Kidney epithelial cell (primary cell): ENCODE results near the gene CCL23. TPM values are rescaled to one million over a fixed set of nuclear protein-coding genes. Genes with fewer than 3 reads are reported as not detected.

ENCODE experiments used
- DNase-seq: peaks from one replicate; pipeline ENCODE4 v3.0.0-alpha.2; 2010; ENCODE audit warnings: low read depth
- H3K27me3 ChIP-seq: 2 replicates; pipeline ENCODE4 v1.6.0; 2011; ENCODE audit warnings: low read length; ENCODE audit not compliant: control insufficient read depth, insufficient read depth
- H3K36me3 ChIP-seq: 2 replicates; pipeline ENCODE4 v1.5.1; 2011; ENCODE audit warnings: low read length; ENCODE audit not compliant: control insufficient read depth, insufficient read depth
- H3K4me3 ChIP-seq: 2 replicates; pipeline ENCODE4 v1.5.1; 2011; ENCODE audit warnings: low read depth, mild to moderate bottlenecking, control low read depth, low read length
- total RNA-seq: library from RNA; depleted of rRNA; stranded (reverse); fragments of >200 nt; gene quantifications from 2 replicates; pipeline ENCODE4 v1.2.3, GENCODE V29; 2015
- TF ChIP-seq, protein P1 (sequence below): IDR thresholded peaks from 2 replicates; pipeline ENCODE4 v1.5.1; 2011; ENCODE audit warnings: mild to moderate bottlenecking, moderate library complexity, low read length, control low read depth, inconsistent platforms; ENCODE audit not compliant: insufficient read depth, poor library complexity, severe bottlenecking

The CCL23 gene
- total RNA-seq, 1 donor from 2014 or later, result not detected

DNA sequence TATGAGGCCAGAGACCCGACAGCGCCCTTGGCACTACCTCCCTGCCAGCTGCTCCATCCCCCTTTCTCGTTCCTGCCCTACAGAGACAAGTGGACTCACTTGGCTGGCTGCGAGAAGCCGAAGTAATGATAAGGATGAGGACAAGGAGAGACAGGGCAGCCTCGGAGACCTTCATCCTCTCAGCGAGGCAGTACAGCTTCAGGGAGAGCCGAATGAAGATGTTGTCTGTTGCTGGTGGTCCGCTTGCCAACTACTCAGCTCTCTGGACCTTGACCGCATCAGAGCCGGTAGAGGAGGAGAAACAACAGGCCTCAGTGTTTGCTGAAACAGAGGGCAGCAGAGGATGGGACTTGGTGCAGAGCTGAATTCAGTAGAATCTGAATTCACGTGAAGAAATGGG is 36.5 kb downstream of the CCL23 start, which contains the start of gene CCL16:
TSS of gene CCL16 (minus strand) at position 252 of the 400 bp plus-strand sequence. CDS start at position 175, 77 bp downstream.
- no peaks in the 10 kb centered on the region for H3K27me3 ChIP-seq
- TF ChIP-seq, protein P1, sequence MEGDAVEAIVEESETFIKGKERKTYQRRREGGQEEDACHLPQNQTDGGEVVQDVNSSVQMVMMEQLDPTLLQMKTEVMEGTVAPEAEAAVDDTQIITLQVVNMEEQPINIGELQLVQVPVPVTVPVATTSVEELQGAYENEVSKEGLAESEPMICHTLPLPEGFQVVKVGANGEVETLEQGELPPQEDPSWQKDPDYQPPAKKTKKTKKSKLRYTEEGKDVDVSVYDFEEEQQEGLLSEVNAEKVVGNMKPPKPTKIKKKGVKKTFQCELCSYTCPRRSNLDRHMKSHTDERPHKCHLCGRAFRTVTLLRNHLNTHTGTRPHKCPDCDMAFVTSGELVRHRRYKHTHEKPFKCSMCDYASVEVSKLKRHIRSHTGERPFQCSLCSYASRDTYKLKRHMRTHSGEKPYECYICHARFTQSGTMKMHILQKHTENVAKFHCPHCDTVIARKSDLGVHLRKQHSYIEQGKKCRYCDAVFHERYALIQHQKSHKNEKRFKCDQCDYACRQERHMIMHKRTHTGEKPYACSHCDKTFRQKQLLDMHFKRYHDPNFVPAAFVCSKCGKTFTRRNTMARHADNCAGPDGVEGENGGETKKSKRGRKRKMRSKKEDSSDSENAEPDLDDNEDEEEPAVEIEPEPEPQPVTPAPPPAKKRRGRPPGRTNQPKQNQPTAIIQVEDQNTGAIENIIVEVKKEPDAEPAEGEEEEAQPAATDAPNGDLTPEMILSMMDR, result no peak
- H3K4me3 ChIP-seq, result no peak within 1 kb of the TSS
- H3K36me3 ChIP-seq, result no peaks in the 10 kb centered on the region
- no peak for DNase-seq

DNA sequence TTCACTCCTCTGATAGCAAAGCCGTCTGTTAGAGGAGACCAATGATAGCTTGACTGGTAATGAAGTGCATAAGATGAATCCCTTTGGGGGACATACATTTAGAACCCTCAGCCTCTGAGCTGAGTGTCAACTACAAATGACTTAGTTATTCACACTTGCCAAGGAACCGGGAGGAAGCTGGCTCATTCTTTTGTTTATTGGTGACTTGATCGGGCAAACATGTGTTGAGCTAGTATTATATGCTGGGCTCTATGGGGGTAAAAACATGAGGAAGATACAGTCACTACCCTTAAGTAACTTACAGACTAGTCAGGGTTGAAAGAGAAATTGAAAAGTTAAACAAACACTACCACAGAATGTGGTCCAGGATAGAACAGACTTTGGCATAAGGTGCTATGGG is 39.4 kb downstream of the CCL23 start:
- DNase-seq, result no peak
- H3K4me3 ChIP-seq, result no peak overlapping the region
- TF ChIP-seq, protein P1, result no peak
- no peaks in the 10 kb centered on the region for H3K36me3 ChIP-seq
- no peaks in the 10 kb centered on the region for H3K27me3 ChIP-seq

DNA sequence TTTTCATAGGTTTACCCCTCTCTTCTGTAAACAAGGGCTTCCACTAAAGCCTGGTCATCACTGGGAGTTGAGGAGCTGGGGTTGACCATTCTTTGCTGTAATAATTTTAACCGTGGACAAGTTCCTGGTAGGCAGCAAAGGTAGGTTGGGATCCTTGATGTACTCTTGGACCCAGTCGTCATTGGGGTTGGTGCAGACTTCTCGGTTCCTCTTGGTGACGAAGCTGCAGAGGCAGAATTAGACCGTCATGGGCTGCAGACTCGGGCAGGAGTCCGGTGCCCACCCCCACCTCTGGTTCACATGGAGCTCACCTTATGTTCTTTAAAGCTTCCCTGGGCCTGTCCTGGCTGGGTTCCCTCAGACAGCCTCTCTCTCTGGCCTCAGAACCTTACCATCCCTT is 40.3 kb downstream of the CCL23 start:
- Histone ChIP-seq H3K27me3 (no peaks in the 10 kb centered on the region), H3K4me3 (no peak overlapping the region), H3K36me3 (no peaks in the 10 kb centered on the region)
- no peak for DNase-seq
- TF ChIP-seq, protein P1, result no peak

DNA sequence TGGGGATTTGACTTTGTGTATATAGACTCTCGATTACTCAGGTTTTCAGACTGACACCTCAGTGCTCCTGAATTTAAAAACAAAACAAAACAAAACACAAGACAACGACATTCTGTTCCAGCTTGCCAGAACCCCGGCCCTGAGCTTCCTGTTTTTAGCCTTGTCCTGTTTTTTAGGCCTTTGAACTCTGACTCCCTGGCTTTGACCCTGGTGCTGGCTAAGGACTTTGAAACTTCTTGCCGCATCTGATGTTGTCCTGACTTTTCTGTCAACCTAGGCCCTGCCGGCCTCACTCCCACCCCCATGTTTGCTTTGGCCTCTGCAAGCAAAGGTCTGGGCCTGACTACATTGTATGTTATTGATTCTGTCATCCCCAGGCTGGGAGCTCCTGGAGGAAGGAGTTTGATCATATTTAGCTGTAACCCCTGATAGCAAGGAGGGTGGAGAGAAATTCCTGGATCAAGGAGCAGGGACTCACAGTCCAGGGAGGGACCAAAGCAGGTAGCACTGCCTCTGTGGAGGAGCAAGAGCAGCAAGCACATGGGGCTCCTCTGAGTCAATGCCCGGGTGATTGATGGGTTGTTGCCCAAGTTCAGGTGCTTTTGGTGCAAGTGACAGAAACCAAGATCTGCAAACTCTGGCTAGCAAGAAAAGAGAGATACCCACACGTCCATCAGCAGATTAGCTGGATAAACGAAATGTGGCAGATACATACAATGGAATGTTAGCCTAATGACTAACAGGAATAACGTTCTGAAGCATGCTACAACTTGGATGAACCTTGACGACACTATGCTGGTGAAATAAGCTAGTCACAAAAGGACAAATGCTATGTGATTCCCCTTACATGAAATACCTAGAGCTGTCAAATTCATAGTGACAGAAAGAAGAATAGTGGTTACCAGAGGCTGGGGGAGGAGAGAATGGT is 44.2 kb downstream of the CCL23 start:
- Histone ChIP-seq H3K27me3 (no peaks in the 10 kb centered on the region), H3K4me3 (no peak overlapping the region), H3K36me3 (no peaks in the 10 kb centered on the region)
- TF ChIP-seq, protein P1, result no peak
- no peak for DNase-seq

DNA sequence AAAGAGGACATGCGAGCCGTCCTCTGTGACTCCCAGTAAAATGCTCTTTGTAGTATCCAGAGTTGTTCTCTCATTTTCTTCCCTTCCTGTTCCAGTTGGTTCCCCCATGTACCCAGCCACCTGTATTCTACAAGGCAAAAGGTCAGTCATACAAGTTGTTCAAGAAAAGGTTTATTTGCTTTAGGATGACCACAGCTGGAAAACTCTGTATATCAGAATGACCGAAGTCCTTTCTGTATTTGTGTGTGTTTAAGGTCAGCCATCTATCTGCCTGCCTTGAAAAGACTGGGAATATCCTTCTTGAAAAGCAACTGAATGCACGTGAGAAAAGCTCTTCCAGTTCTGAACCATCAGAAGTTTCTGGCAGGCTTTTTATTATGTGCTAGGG is 44.8 kb downstream of the CCL23 start:
- no peaks in the 10 kb centered on the region for H3K36me3 ChIP-seq
- H3K27me3 ChIP-seq, result no peaks in the 10 kb centered on the region
- TF ChIP-seq, protein P1, result no peak
- H3K4me3 ChIP-seq, result no peak overlapping the region
- DNase-seq, result no peak
